HG02588 (cell line): Measurements from ENCODE around the gene LDLRAD4.

Source experiments
- ATAC-seq: cut with Tn5 transposase; IDR thresholded peaks from one replicate; pipeline ENCODE4 v1.9.1; 2021; ENCODE audit warnings: mild to moderate bottlenecking, moderate library complexity; ENCODE audit not compliant: unreplicated experiment

Gene LDLRAD4

GRCh38 chr18:13440277-13441248 lies 222.0 kb downstream of the LDLRAD4 start:
- no peak for ATAC-seq

GRCh38 chr18:13441736-13442135 lies 223.2 kb downstream of the LDLRAD4 start:
- ATAC-seq, result no peak

GRCh38 chr18:13442451-13442850 lies 223.9 kb downstream of the LDLRAD4 start:
- no peak for ATAC-seq

GRCh38 chr18:13443552-13443951 lies 225.0 kb downstream of the LDLRAD4 start:
- no peak for ATAC-seq

GRCh38 chr18:13444430-13445240 lies 226.1 kb downstream of the LDLRAD4 start:
- no peak for ATAC-seq

GRCh38 chr18:13445241-13445897 lies 226.8 kb downstream of the LDLRAD4 start:
- ATAC-seq, result no peak

GRCh38 chr18:13446024-13446423 lies 227.5 kb downstream of the LDLRAD4 start:
- no peak for ATAC-seq

- ATAC-seq, result no peak
Observed at GRCh38 chr18:13446610-13447461, 228.3 kb downstream of the LDLRAD4 start.

GRCh38 chr18:13447621-13448334 lies 229.2 kb downstream of the LDLRAD4 start:
- ATAC-seq, result no peak

GRCh38 chr18:13448335-13448795 lies 229.8 kb downstream of the LDLRAD4 start:
- no peak for ATAC-seq

GRCh38 chr18:13449651-13450050 lies 231.1 kb downstream of the LDLRAD4 start:
- ATAC-seq, result no peak

GRCh38 chr18:13450289-13451212 lies 232.0 kb downstream of the LDLRAD4 start:
- peak; percentile 58 for ATAC-seq

GRCh38 chr18:13451213-13451540 lies 232.6 kb downstream of the LDLRAD4 start:
- ATAC-seq, result no peak

- ATAC-seq, result no peak
Observed at GRCh38 chr18:13451661-13452387, 233.3 kb downstream of the LDLRAD4 start.

- no peak for ATAC-seq
Observed at GRCh38 chr18:13452388-13452811, 233.8 kb downstream of the LDLRAD4 start.

GRCh38 chr18:13452871-13453680 lies 234.5 kb downstream of the LDLRAD4 start:
- no peak for ATAC-seq

GRCh38 chr18:13453714-13454113 lies 235.2 kb downstream of the LDLRAD4 start:
- no peak for ATAC-seq
